Occipital lobe (tissue), 2 donors: ENCODE data around the gene PPIL1. TPM values are rescaled to one million over a fixed set of nuclear protein-coding genes. Genes with fewer than 3 reads are reported as not detected.
"Not testable (repeated sequence)": the region's sequence is repeated elsewhere in the genome, so short reads cannot be mapped to it uniquely, and the experiment has no call there.

Experiments
- DNase-seq: peaks from one replicate; lab custom pipeline; 2025; lab: John Stamatoyannopoulos, UW
- total RNA-seq: library from RNA; depleted of rRNA; stranded (reverse); fragments of >200 nt; gene quantifications from one replicate; pipeline ENCODE4 v1.2.3, GENCODE V29; 2014

PPIL1 gene
- total RNA-seq: 35.7 TPM

GRCh38 chr6:36874443-36875249 is at the start of gene PPIL1:
Gene PPIL1 (minus strand): TSS chr6:36874803. CDS start chr6:36874772, 31 bp downstream.
- peak; percentile 73 for DNase-seq

- no peak for DNase-seq
These were observed 49.5 kb upstream of the PPIL1 start for GRCh38 chr6:36924131-36924530.

- no peak for DNase-seq
These were observed 45.9 kb upstream of the PPIL1 start for GRCh38 chr6:36920546-36920945.

GRCh38 chr6:36920049-36920448 is 45.4 kb upstream of the PPIL1 start:
- DNase-seq: no peak

GRCh38 chr6:36917541-36918193 is 43.1 kb upstream of the PPIL1 start:
- DNase-seq: no peak

GRCh38 chr6:36916126-36916525 is 41.5 kb upstream of the PPIL1 start:
- no peak for DNase-seq

- DNase-seq: no peak
These were observed 41.0 kb upstream of the PPIL1 start for GRCh38 chr6:36915599-36915998.

- no peak for DNase-seq
These were observed 39.7 kb upstream of the PPIL1 start for GRCh38 chr6:36914227-36914794.

- DNase-seq: no peak
These were observed 38.5 kb upstream of the PPIL1 start for GRCh38 chr6:36913082-36913481.

GRCh38 chr6:36912586-36912985 is 38.0 kb upstream of the PPIL1 start:
- no peak for DNase-seq

- no peak for DNase-seq
These were observed 37.4 kb upstream of the PPIL1 start for GRCh38 chr6:36912030-36912454.

GRCh38 chr6:36908747-36909146 is 34.1 kb upstream of the PPIL1 start:
- no peak for DNase-seq

- DNase-seq: no peak
These were observed 33.2 kb upstream of the PPIL1 start for GRCh38 chr6:36907781-36908180.

GRCh38 chr6:36906539-36907325 is 32.1 kb upstream of the PPIL1 start:
- peak; percentile 6 for DNase-seq

- no peak for DNase-seq
These were observed 30.3 kb upstream of the PPIL1 start for GRCh38 chr6:36904851-36905393.

GRCh38 chr6:36904114-36904513 is 29.5 kb upstream of the PPIL1 start:
- no peak for DNase-seq

- DNase-seq: no peak
These were observed 23.0 kb upstream of the PPIL1 start for GRCh38 chr6:36897609-36898008.

- no peak for DNase-seq
These were observed 19.7 kb upstream of the PPIL1 start for GRCh38 chr6:36893976-36894932.

GRCh38 chr6:36891153-36891552 is 16.6 kb upstream of the PPIL1 start:
- DNase-seq: not testable (repeated sequence)

- no peak for DNase-seq
These were observed 15.6 kb upstream of the PPIL1 start for GRCh38 chr6:36890112-36890663.
